KMS-11 (cell line): Measurements from ENCODE around the gene COQ6.

Source experiments
- H2AFZ ChIP-seq: fragments of 200-600 bp; sonication (generic); 2 replicates; pipeline ENCODE4 v1.6.1; 2016; ENCODE audit warnings: antibody characterized with exemption, mixed run types, low read depth
- H3K27ac ChIP-seq: fragments of 200-600 bp; sonication (generic); 2 replicates; pipeline ENCODE4 v1.6.1; 2016; ENCODE audit warnings: mild to moderate bottlenecking, mixed run types
- H3K27me3 ChIP-seq: fragments of 200-600 bp; sonication (generic); 2 replicates; pipeline ENCODE4 v1.6.1; 2017; ENCODE audit warnings: mild to moderate bottlenecking, low read depth, mixed run types, moderate library complexity; ENCODE audit not compliant: insufficient read depth
- H3K36me3 ChIP-seq: fragments of 200-600 bp; sonication (generic); 2 replicates; pipeline ENCODE4 v1.6.1; 2017; ENCODE audit warnings: mild to moderate bottlenecking, mixed run types; ENCODE audit not compliant: insufficient read depth
- H3K4me1 ChIP-seq: fragments of 200-600 bp; sonication (generic); 2 replicates; pipeline ENCODE4 v1.6.1; 2016; ENCODE audit warnings: mild to moderate bottlenecking, low read depth, mixed run types; ENCODE audit not compliant: poor library complexity, severe bottlenecking
- H3K4me2 ChIP-seq: fragments of 200-600 bp; sonication (generic); 2 replicates; pipeline ENCODE4 v1.7.0; 2016; ENCODE audit warnings: mild to moderate bottlenecking, mixed run types
- H3K4me3 ChIP-seq: fragments of 200-600 bp; sonication (generic); IDR thresholded peaks from 2 replicates; pipeline ENCODE4 v1.6.1; 2017; ENCODE audit warnings: low read depth, low read length, mixed read lengths; ENCODE audit not compliant: insufficient read depth
- H3K79me2 ChIP-seq: fragments of 200-600 bp; sonication (generic); 2 replicates; pipeline ENCODE4 v1.6.1; 2016; ENCODE audit warnings: low read depth, mixed run types; ENCODE audit not compliant: insufficient read depth
- H3K9ac ChIP-seq: fragments of 200-600 bp; sonication (generic); 2 replicates; pipeline ENCODE4 v1.6.1; 2016; ENCODE audit warnings: mild to moderate bottlenecking, mixed run types
- H4K20me1 ChIP-seq: fragments of 200-600 bp; sonication (generic); 2 replicates; pipeline ENCODE4 v1.6.1; 2016; ENCODE audit warnings: mild to moderate bottlenecking, mixed run types; ENCODE audit not compliant: insufficient read depth
- TF ChIP-seq, protein P1 (sequence below): fragments of 200-600 bp; sonication (generic); conservative IDR thresholded peaks from 2 replicates; pipeline ENCODE4 v1.6.1; 2017; ENCODE audit warnings: low read depth, mild to moderate bottlenecking, antibody characterized with exemption, low read length, moderate library complexity, mixed read lengths

COQ6 gene

DNA sequence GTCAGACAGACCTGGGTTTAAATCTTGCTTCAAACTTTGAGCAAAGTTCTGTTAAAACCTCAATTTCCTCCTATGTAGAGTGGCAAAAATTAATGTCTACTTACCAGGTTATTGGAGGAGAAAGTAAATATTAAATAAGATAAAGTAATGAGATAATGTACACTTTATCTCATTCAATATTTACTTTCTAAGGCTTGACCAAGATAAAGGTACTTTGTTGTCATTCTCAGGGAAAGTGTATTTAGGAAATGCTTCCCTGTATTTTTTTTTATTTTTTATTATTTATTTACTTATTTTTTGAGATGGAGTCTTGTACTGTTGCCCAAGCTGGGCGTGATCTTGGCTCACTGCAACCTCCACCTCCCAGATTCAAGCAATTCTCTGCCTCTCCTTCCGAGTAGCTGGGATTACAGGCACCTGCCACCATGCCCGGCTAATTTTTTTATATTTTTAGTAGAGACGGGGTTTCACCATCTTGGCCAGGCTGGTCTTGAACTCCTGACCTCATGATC lies 4.9 kb upstream of the COQ6 start:
- TF ChIP-seq, protein P1, sequence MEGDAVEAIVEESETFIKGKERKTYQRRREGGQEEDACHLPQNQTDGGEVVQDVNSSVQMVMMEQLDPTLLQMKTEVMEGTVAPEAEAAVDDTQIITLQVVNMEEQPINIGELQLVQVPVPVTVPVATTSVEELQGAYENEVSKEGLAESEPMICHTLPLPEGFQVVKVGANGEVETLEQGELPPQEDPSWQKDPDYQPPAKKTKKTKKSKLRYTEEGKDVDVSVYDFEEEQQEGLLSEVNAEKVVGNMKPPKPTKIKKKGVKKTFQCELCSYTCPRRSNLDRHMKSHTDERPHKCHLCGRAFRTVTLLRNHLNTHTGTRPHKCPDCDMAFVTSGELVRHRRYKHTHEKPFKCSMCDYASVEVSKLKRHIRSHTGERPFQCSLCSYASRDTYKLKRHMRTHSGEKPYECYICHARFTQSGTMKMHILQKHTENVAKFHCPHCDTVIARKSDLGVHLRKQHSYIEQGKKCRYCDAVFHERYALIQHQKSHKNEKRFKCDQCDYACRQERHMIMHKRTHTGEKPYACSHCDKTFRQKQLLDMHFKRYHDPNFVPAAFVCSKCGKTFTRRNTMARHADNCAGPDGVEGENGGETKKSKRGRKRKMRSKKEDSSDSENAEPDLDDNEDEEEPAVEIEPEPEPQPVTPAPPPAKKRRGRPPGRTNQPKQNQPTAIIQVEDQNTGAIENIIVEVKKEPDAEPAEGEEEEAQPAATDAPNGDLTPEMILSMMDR, result no peak
- no peak overlapping the region for H3K4me2 ChIP-seq
- H3K36me3 ChIP-seq, result no peaks in the 10 kb centered on the region
- H3K4me1 ChIP-seq, result no peaks in the 10 kb centered on the region
- no peaks in the 10 kb centered on the region for H3K27me3 ChIP-seq
- H3K27ac ChIP-seq, result no peak overlapping the region
- H3K4me3 ChIP-seq, result no peak overlapping the region
- H4K20me1 ChIP-seq, result no peaks in the 10 kb centered on the region
- no peak overlapping the region for H3K9ac ChIP-seq
- H2AFZ ChIP-seq, result no peak overlapping the region
- H3K79me2 ChIP-seq, result no peaks in the 10 kb centered on the region

DNA sequence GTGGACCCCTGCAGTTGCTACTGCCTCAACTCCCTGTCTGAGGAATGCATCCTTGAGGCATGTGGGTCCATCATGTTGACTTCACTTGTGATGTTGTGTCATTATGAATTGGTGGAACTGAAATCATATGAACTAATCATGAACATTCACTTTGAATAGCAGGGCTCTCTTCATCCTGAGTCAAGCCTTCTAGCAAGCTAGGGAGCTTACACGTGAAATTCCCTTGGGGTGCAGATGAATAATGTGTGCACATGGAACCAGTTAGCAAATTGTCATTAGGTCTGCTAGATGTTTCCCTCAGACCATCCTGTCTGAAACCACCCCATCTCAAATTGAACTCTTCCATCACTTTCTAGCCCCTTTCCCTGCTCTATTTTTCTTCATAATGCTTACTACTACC lies 3.6 kb downstream of the COQ6 start:
- Histone ChIP-seq H3K27ac (no peak overlapping the region), H3K27me3 (no peaks in the 10 kb centered on the region), H4K20me1 (no peaks in the 10 kb centered on the region), H3K4me2 (no peak overlapping the region), H3K36me3 (no peaks in the 10 kb centered on the region), H3K4me3 (no peak overlapping the region), H3K4me1 (no peaks in the 10 kb centered on the region), H3K79me2 (no peaks in the 10 kb centered on the region), H3K9ac (no peak overlapping the region), H2AFZ (no peak overlapping the region)
- TF ChIP-seq, protein P1, result no peak

DNA sequence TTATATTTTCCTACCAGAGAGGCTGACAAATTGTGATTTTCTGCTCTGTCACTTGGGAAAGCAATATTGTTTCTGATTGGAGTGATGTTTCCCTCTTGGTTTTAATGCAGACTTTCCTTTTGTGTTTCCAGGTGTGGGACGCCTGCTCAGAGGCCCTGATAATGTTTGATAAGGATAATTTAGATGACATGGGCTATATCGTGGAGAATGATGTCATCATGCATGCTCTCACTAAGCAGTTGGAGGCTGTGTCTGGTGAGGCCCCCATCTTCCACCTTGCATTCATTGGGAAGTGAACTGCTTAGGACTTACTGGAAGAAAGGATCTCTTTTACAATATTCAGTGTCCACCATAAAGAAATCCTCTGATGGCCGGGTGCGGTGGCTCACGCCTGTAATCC lies 5.6 kb downstream of the COQ6 start:
- Histone ChIP-seq H3K4me1 (no peaks in the 10 kb centered on the region), H4K20me1 (no peaks in the 10 kb centered on the region), H3K4me2 (no peak overlapping the region), H3K9ac (no peak overlapping the region), H3K27me3 (no peaks in the 10 kb centered on the region), H3K36me3 (no peaks in the 10 kb centered on the region), H3K27ac (no peak overlapping the region), H3K79me2 (no peaks in the 10 kb centered on the region), H3K4me3 (no peak overlapping the region), H2AFZ (no peak overlapping the region)
- TF ChIP-seq, protein P1, result no peak

DNA sequence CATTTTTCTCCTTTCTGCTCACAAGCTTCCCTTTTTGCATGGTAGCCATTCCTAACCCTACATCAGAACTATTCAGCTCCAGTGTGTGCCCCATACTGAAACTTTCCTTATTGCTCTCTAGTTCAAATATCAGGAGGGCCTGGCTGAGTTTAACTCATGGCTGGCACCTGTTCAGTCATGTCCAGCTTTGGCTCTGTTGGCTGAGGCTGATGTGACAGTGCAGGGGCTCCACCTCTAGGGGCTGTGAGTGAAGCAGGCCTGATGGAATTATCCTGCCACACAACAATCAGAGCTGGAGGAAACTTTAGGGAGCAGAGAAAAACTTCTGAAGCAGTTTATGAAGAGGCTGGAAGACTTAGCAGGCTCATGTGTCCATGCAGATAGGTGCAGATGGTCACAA lies 8.5 kb downstream of the COQ6 start:
- H4K20me1 ChIP-seq, result no peaks in the 10 kb centered on the region
- H3K4me3 ChIP-seq, result no peak overlapping the region
- TF ChIP-seq, protein P1, result no peak
- H2AFZ ChIP-seq, result no peak overlapping the region
- H3K27ac ChIP-seq, result no peak overlapping the region
- no peaks in the 10 kb centered on the region for H3K36me3 ChIP-seq
- no peaks in the 10 kb centered on the region for H3K4me1 ChIP-seq
- H3K79me2 ChIP-seq, result no peaks in the 10 kb centered on the region
- no peak overlapping the region for H3K4me2 ChIP-seq
- H3K27me3 ChIP-seq, result no peaks in the 10 kb centered on the region
- no peak overlapping the region for H3K9ac ChIP-seq
